HT1080 (cell line): ENCODE data around the gene AP3S1. TPM values are rescaled to one million over a fixed set of nuclear protein-coding genes. Genes with fewer than 3 reads are reported as not detected.
"Not testable (repeated sequence)": the region's sequence is repeated elsewhere in the genome, so short reads cannot be mapped to it uniquely, and the experiment has no call there.

ENCODE experiments used
- DNase-seq: peaks from one replicate; pipeline ENCODE4 v3.0.0-alpha.2; 2015; ENCODE audit warnings: low read depth
- polyA plus RNA-seq, 2 experiments: library from polyadenylated mRNA; depleted of rRNA; stranded (reverse); fragments of >200 nt; gene quantifications; 2 replicates each; pipeline ENCODE4 v1.2.3, GENCODE V29; 2015
- total RNA-seq: library from RNA; depleted of rRNA; stranded (reverse); fragments of >200 nt; shearing (Covaris generic); gene quantifications from 2 replicates; pipeline ENCODE4 v1.2.3, GENCODE V29; 2014; rRNA removed

Gene AP3S1
- total RNA-seq, result 64.6 and 96.6 TPM in 2 replicates
- 132 and 133 TPM in 2 replicates for polyA plus RNA-seq (2015; cell fraction: cytosol; rRNA removed)
- polyA plus RNA-seq (2015; cell fraction: nucleus; rRNA removed), result 34.0 and 61.5 TPM in 2 replicates

- peak; percentile 90 for DNase-seq
Measured at GRCh38 chr5:115841382-115842088, at the start of gene AP3S1, which contains the start of gene ATG12. Gene AP3S1, plus strand, starts transcription at chr5:115841935. Its CDS starts 103 bp downstream, at chr5:115842038. Gene ATG12, minus strand, starts transcription at chr5:115841565. Its CDS starts 13 bp downstream, at chr5:115841552.

- DNase-seq, result no peak
Measured at GRCh38 chr5:115795700-115796099, 46.0 kb upstream of the AP3S1 start.

- no peak for DNase-seq
Measured at GRCh38 chr5:115796656-115797055, 45.1 kb upstream of the AP3S1 start.

- no peak for DNase-seq
Measured at GRCh38 chr5:115798252-115798651, 43.5 kb upstream of the AP3S1 start.

- no peak for DNase-seq
Measured at GRCh38 chr5:115800108-115800507, 41.6 kb upstream of the AP3S1 start.

GRCh38 chr5:115801152-115801551 lies 40.6 kb upstream of the AP3S1 start:
- no peak for DNase-seq

GRCh38 chr5:115801984-115802383 lies 39.8 kb upstream of the AP3S1 start:
- no peak for DNase-seq

GRCh38 chr5:115806986-115807653 lies 34.6 kb upstream of the AP3S1 start:
- no peak for DNase-seq

GRCh38 chr5:115807654-115808052 lies 34.1 kb upstream of the AP3S1 start:
- DNase-seq, result no peak

- not testable (repeated sequence) for DNase-seq
Measured at GRCh38 chr5:115808066-115808465, 33.7 kb upstream of the AP3S1 start.

- DNase-seq, result peak; percentile 8
Measured at GRCh38 chr5:115809946-115810345, 31.8 kb upstream of the AP3S1 start.

GRCh38 chr5:115810761-115811160 lies 31.0 kb upstream of the AP3S1 start:
- peak; percentile 26 for DNase-seq

GRCh38 chr5:115811406-115811805 lies 30.3 kb upstream of the AP3S1 start:
- no peak for DNase-seq

- DNase-seq, result no peak
Measured at GRCh38 chr5:115812372-115812771, 29.4 kb upstream of the AP3S1 start.

- no peak for DNase-seq
Measured at GRCh38 chr5:115813719-115814118, 28.0 kb upstream of the AP3S1 start.

GRCh38 chr5:115815006-115815692 lies 26.6 kb upstream of the AP3S1 start:
- DNase-seq, result no peak

GRCh38 chr5:115815693-115816225 lies 26.0 kb upstream of the AP3S1 start:
- DNase-seq, result no peak

- peak; percentile 19 for DNase-seq
Measured at GRCh38 chr5:115816226-115817081, 25.3 kb upstream of the AP3S1 start, which contains the start of gene CDO1. Gene CDO1, minus strand, starts transcription at chr5:115816659. Its CDS starts 262 bp downstream, at chr5:115816397.

- DNase-seq, result no peak
Measured at GRCh38 chr5:115817386-115817785, 24.3 kb upstream of the AP3S1 start.

GRCh38 chr5:115818821-115819220 lies 22.9 kb upstream of the AP3S1 start:
- DNase-seq, result no peak

- DNase-seq, result no peak
Measured at GRCh38 chr5:115820846-115821245, 20.9 kb upstream of the AP3S1 start.
